ENCODE results near the gene ADCY9. TPM values are rescaled to one million over a fixed set of nuclear protein-coding genes. Genes with fewer than 3 reads are reported as not detected.

The ADCY9 gene
- total RNA-seq, 1 experiment from 2014 or later, result 10.5 TPM

- BruUV-seq (replicated peaks), result no TSS peak
- Histone ChIP-seq H3K9me2 (ENCODE audit: insufficient read depth) (no peaks in the 10 kb centered on the region), H3K27me3 (ENCODE audit: insufficient read depth, low read depth) (no peaks in the 10 kb centered on the region), H3K4me1 (replicated peaks; ENCODE audit: insufficient read depth) (no peaks in the 10 kb centered on the region), H2AFZ (no peak overlapping the region), H3K4me3 (no peak overlapping the region), H3K79me2 (ENCODE audit: low read depth) (no peaks in the 10 kb centered on the region), H3K27ac (no peak overlapping the region), H4K20me1 (ENCODE audit: insufficient read depth) (no peaks in the 10 kb centered on the region), H3K9me3 (ENCODE audit: insufficient read depth, low read depth) (no peaks in the 10 kb centered on the region), H3F3A (ENCODE audit: insufficient read depth, low read depth) (no peaks in the 10 kb centered on the region), H3K4me2 (no peak overlapping the region), H3K36me3 (ENCODE audit: low read depth) (no peaks in the 10 kb centered on the region)
- no peak for TF ChIP-seq CTCF (conservative IDR thresholded peaks at IDR 0.05)
- no peak for TF ChIP-seq EZH2 (IDR thresholded peaks at IDR 0.05; ENCODE audit: low read depth)
- CTCF ChIA-PET, result no interaction called here
- POLR2A ChIA-PET (ENCODE audit: unreplicated experiment), result interaction anchor here (0.5 to 0.6 kb wide), 2 partner anchors 12 to 254 kb away, joined by 12 to 17 read pairs; no protein-coding TSS in a partner anchor
- intact Hi-C loops (cut with micrococcal nuclease; ENCODE audit: unreplicated experiment), result no loop called here
- no peak for DNase-seq
Observed at GRCh38 chr16:3999479-4000325, 116.5 kb downstream of the ADCY9 start.

- no peaks in the 10 kb centered on the region for H3K4me1 ChIP-seq (replicated peaks; ENCODE audit: insufficient read depth)
- H3F3A ChIP-seq (ENCODE audit: insufficient read depth, low read depth), result no peaks in the 10 kb centered on the region
- no peaks in the 10 kb centered on the region for H3K9me3 ChIP-seq (ENCODE audit: insufficient read depth, low read depth)
- no peak overlapping the region for H3K4me3 ChIP-seq
- H3K9me2 ChIP-seq (ENCODE audit: insufficient read depth), result no peaks in the 10 kb centered on the region
- intact Hi-C loops (cut with micrococcal nuclease; ENCODE audit: unreplicated experiment), result no loop called here
- ChIA-PET POLR2A (ENCODE audit: unreplicated experiment) (interaction anchor here (0.5 to 0.6 kb wide), 2 partner anchors 12 to 255 kb away, joined by 12 to 17 read pairs; no protein-coding TSS in a partner anchor), CTCF (no interaction called here)
- TF ChIP-seq EZH2 (IDR thresholded peaks at IDR 0.05; ENCODE audit: low read depth) (no peak), CTCF (conservative IDR thresholded peaks at IDR 0.05) (no peak)
- H2AFZ ChIP-seq, result no peak overlapping the region
- no peaks in the 10 kb centered on the region for H3K27me3 ChIP-seq (ENCODE audit: insufficient read depth, low read depth)
- no peaks in the 10 kb centered on the region for H3K79me2 ChIP-seq (ENCODE audit: low read depth)
- no TSS peak for BruUV-seq (replicated peaks)
- H3K36me3 ChIP-seq (ENCODE audit: low read depth), result no peaks in the 10 kb centered on the region
- H3K4me2 ChIP-seq, result no peak overlapping the region
- H4K20me1 ChIP-seq (ENCODE audit: insufficient read depth), result no peaks in the 10 kb centered on the region
- DNase-seq, result no peak
- H3K27ac ChIP-seq, result no peak overlapping the region
Observed at GRCh38 chr16:3998793-3999478, 117.3 kb downstream of the ADCY9 start.

- no peak for TF ChIP-seq CTCF (conservative IDR thresholded peaks at IDR 0.05)
- ChIA-PET POLR2A (ENCODE audit: unreplicated experiment) (no interaction called here), CTCF (no interaction called here)
- Histone ChIP-seq H3K9me3 (ENCODE audit: insufficient read depth, low read depth) (no peaks in the 10 kb centered on the region), H3K4me3 (no peak overlapping the region), H3K9me2 (ENCODE audit: insufficient read depth) (no peaks in the 10 kb centered on the region), H3K36me3 (ENCODE audit: low read depth) (no peaks in the 10 kb centered on the region), H3K79me2 (ENCODE audit: low read depth) (no peaks in the 10 kb centered on the region), H3K27me3 (ENCODE audit: insufficient read depth, low read depth) (no peaks in the 10 kb centered on the region), H4K20me1 (ENCODE audit: insufficient read depth) (no peaks in the 10 kb centered on the region), H3K4me2 (no peak overlapping the region), H2AFZ (no peak overlapping the region), H3F3A (ENCODE audit: insufficient read depth, low read depth) (no peaks in the 10 kb centered on the region), H3K4me1 (replicated peaks; ENCODE audit: insufficient read depth) (no peaks in the 10 kb centered on the region), H3K27ac (no peak overlapping the region)
- intact Hi-C loops (cut with micrococcal nuclease; ENCODE audit: unreplicated experiment), result no loop called here
- BruUV-seq (replicated peaks), result no TSS peak
- no peak for DNase-seq
Observed at GRCh38 chr16:3997231-3997841, 118.9 kb downstream of the ADCY9 start.

Measured in PC-9 (cell line).